Effector CD4-positive, alpha-beta T cell (primary cell): Measurements from ENCODE around the gene STEAP1B. TPM values are rescaled to one million over a fixed set of nuclear protein-coding genes. Genes with fewer than 3 reads are reported as not detected.
"Not testable (repeated sequence)": the region's sequence is repeated elsewhere in the genome, so short reads cannot be mapped to it uniquely, and the experiment has no call there.

Experiments used
- DNase-seq: peaks from one replicate; pipeline ENCODE4 v3.0.0-alpha.2; 2020
- total RNA-seq: gene quantifications from one replicate; lab custom pipeline; 2026; lab: John Stamatoyannopoulos, UW

The STEAP1B gene
- total RNA-seq = not detected

- DNase-seq = peak; percentile 62
These were observed at the start of gene STEAP1B for GRCh38 chr7:22499888-22500689. Gene STEAP1B (minus strand): TSS chr7:22500188. CDS start chr7:22494855, 5,333 bp downstream.

GRCh38 chr7:22549051-22549450, 49.1 kb upstream of the STEAP1B start:
- no peak for DNase-seq

- no peak for DNase-seq
These were observed 48.3 kb upstream of the STEAP1B start for GRCh38 chr7:22548313-22548712.

- DNase-seq = no peak
These were observed 46.8 kb upstream of the STEAP1B start for GRCh38 chr7:22546769-22547168.

GRCh38 chr7:22545529-22545928, 45.5 kb upstream of the STEAP1B start:
- DNase-seq = no peak

GRCh38 chr7:22544245-22544644, 44.3 kb upstream of the STEAP1B start:
- no peak for DNase-seq

GRCh38 chr7:22543169-22543568, 43.2 kb upstream of the STEAP1B start:
- DNase-seq = no peak

GRCh38 chr7:22542669-22543068, 42.7 kb upstream of the STEAP1B start:
- no peak for DNase-seq

GRCh38 chr7:22542254-22542653, 42.3 kb upstream of the STEAP1B start:
- DNase-seq = no peak

- DNase-seq = no peak
These were observed 41.8 kb upstream of the STEAP1B start for GRCh38 chr7:22541789-22542188.

- not testable (repeated sequence) for DNase-seq
These were observed 28.5 kb upstream of the STEAP1B start for GRCh38 chr7:22528537-22528936.

- DNase-seq = not testable (repeated sequence)
These were observed 24.5 kb upstream of the STEAP1B start for GRCh38 chr7:22524353-22524947.

GRCh38 chr7:22523478-22524352, 23.7 kb upstream of the STEAP1B start:
- DNase-seq = not testable (repeated sequence)

- DNase-seq = not testable (repeated sequence)
These were observed 19.6 kb upstream of the STEAP1B start for GRCh38 chr7:22519560-22519959.

GRCh38 chr7:22516950-22517349, 17.0 kb upstream of the STEAP1B start:
- DNase-seq = not testable (repeated sequence)

GRCh38 chr7:22514963-22515362, 15.0 kb upstream of the STEAP1B start:
- not testable (repeated sequence) for DNase-seq

- not testable (repeated sequence) for DNase-seq
These were observed 7.3 kb upstream of the STEAP1B start for GRCh38 chr7:22507320-22507719.

- DNase-seq = not testable (repeated sequence)
These were observed 6.5 kb upstream of the STEAP1B start for GRCh38 chr7:22506316-22507020.

GRCh38 chr7:22504519-22504918, 4.5 kb upstream of the STEAP1B start:
- DNase-seq = not testable (repeated sequence)

GRCh38 chr7:22502104-22502503, 2.1 kb upstream of the STEAP1B start:
- not testable (repeated sequence) for DNase-seq

GRCh38 chr7:22501336-22501735, 1.3 kb upstream of the STEAP1B start:
- DNase-seq = not testable (repeated sequence)

GRCh38 chr7:22499044-22499443, 944 bp downstream of the STEAP1B start:
- DNase-seq = no peak
